HEK293 (cell line): ENCODE results near the gene MAGEA9.
"Not testable (repeated sequence)": the region's sequence is repeated elsewhere in the genome, so short reads cannot be mapped to it uniquely, and the experiment has no call there.

Source experiments
- CTCF ChIA-PET: fragments of 350-600 bp; formaldehyde crosslinking; extraction: SDS; loops from one replicate; lab custom pipeline; 2021; ENCODE audit warnings: antibody characterized with exemption; lab: Yijun Ruan, JAX
- POLR2A ChIA-PET: fragments of 300-600 bp; formaldehyde crosslinking; extraction: SDS; loops from one replicate; lab custom pipeline; 2020; ENCODE audit warnings: antibody characterized with exemption, inconsistent platforms; lab: Yijun Ruan, JAX
- H3K27ac ChIP-seq: fragments of 200-500 bp; sonication (Bioruptor generic); 2 replicates; pipeline ENCODE4 v1.5.1; 2014; ENCODE audit warnings: low read depth, low read length, control low read depth, inconsistent platforms; ENCODE audit errors: extremely low read depth
- H3K36me3 ChIP-seq, 2 experiments: fragments of 200-500 bp in 1 of 2; sonication (Bioruptor generic) in 1 of 2; 1 replicate in 1 of 2; 2 replicates in 1 of 2; pipeline ENCODE4 v1.5.1; 2014 to 2017; ENCODE audit warnings: inconsistent platforms in 2 of 2, low read length in 2 of 2; ENCODE audit not compliant: control insufficient read depth in 2 of 2, insufficient read depth in 1 of 2
- H3K4me1 ChIP-seq: fragments of 200-500 bp; sonication (Bioruptor generic); 2 replicates; pipeline ENCODE4 v1.5.1; 2014; ENCODE audit warnings: mild to moderate bottlenecking, low read length, inconsistent platforms; ENCODE audit not compliant: control insufficient read depth, insufficient read depth
- H3K4me3 ChIP-seq: 2 replicates; pipeline ENCODE4 v1.5.1; 2011; ENCODE audit warnings: low read depth, mild to moderate bottlenecking, control low read depth, low read length, moderate library complexity
- H3K9me3 ChIP-seq: fragments of 200-500 bp; sonication (Bioruptor generic); 2 replicates; pipeline ENCODE4 v1.5.1; 2014; ENCODE audit warnings: low read depth, low read length, inconsistent platforms; ENCODE audit not compliant: control insufficient read depth, insufficient read depth
- GFI1B ChIP-seq: fragments of 450-650 bp; formaldehyde crosslinking; IDR thresholded peaks from 2 replicates; pipeline ENCODE4 v1.5.1; 2016; ENCODE audit warnings: missing biosample characterization, missing genetic modification characterization
- KLF16 ChIP-seq: fragments of 450-650 bp; formaldehyde crosslinking; IDR thresholded peaks from 2 replicates; pipeline ENCODE4 v1.5.1; 2017; ENCODE audit warnings: missing biosample characterization, missing genetic modification characterization
- MZF1 ChIP-seq: fragments of 450-650 bp; formaldehyde crosslinking; IDR thresholded peaks from 2 replicates; pipeline ENCODE4 v1.5.1; 2017; ENCODE audit warnings: missing biosample characterization, missing genetic modification characterization, borderline replicate concordance
- SCRT2 ChIP-seq: fragments of 450-650 bp; formaldehyde crosslinking; IDR thresholded peaks from 2 replicates; pipeline ENCODE4 v1.5.1; 2016; ENCODE audit warnings: missing biosample characterization, missing genetic modification characterization
- SP2 ChIP-seq: fragments of 450-650 bp; formaldehyde crosslinking; IDR thresholded peaks from 2 replicates; pipeline ENCODE4 v1.5.1; 2016; ENCODE audit warnings: missing biosample characterization, missing genetic modification characterization
- TCF7L2 ChIP-seq: IDR thresholded peaks from 2 replicates; pipeline ENCODE4 v1.6.1; 2011; ENCODE audit warnings: low read depth, mild to moderate bottlenecking, inconsistent platforms, low read length, moderate library complexity, borderline replicate concordance
- ZFP3 ChIP-seq: fragments of 450-650 bp; formaldehyde crosslinking; IDR thresholded peaks from 2 replicates; pipeline ENCODE4 v1.5.1; 2016; ENCODE audit warnings: low read depth, missing biosample characterization, missing genetic modification characterization
- ZFP37 ChIP-seq: fragments of 450-650 bp; formaldehyde crosslinking; IDR thresholded peaks from 2 replicates; pipeline ENCODE4 v1.5.1; 2016; ENCODE audit warnings: missing biosample characterization, missing genetic modification characterization
- ZNF155 ChIP-seq: fragments of 450-650 bp; formaldehyde crosslinking; IDR thresholded peaks from 2 replicates; pipeline ENCODE4 v1.5.1; 2016; ENCODE audit warnings: missing biosample characterization, missing genetic modification characterization
- ZNF157 ChIP-seq: fragments of 450-650 bp; formaldehyde crosslinking; IDR thresholded peaks from 2 replicates; pipeline ENCODE4 v1.5.1; 2016; ENCODE audit warnings: missing biosample characterization, missing genetic modification characterization
- ZNF514 ChIP-seq: fragments of 450-650 bp; formaldehyde crosslinking; IDR thresholded peaks from 2 replicates; pipeline ENCODE4 v1.5.1; 2016; ENCODE audit warnings: missing biosample characterization, missing genetic modification characterization
- ZNF544 ChIP-seq: fragments of 450-650 bp; formaldehyde crosslinking; IDR thresholded peaks from 2 replicates; pipeline ENCODE4 v1.5.0; 2017; ENCODE audit warnings: missing biosample characterization, missing genetic modification characterization
- ZNF777 ChIP-seq: fragments of 450-650 bp; formaldehyde crosslinking; IDR thresholded peaks from 2 replicates; pipeline ENCODE4 v1.5.1; 2017; ENCODE audit warnings: missing biosample characterization, missing genetic modification characterization, borderline replicate concordance
- ZNF830 ChIP-seq: fragments of 450-650 bp; IDR thresholded peaks from 2 replicates; pipeline ENCODE4 v1.5.0; 2018; ENCODE audit warnings: missing biosample characterization, missing genetic modification characterization, low read depth, mild to moderate bottlenecking, moderate library complexity
- TF ChIP-seq, protein P1 (sequence below): fragments of 450-650 bp; formaldehyde crosslinking; IDR thresholded peaks from 2 replicates; pipeline ENCODE4 v1.5.1; 2016; ENCODE audit warnings: missing biosample characterization, missing genetic modification characterization
- TF ChIP-seq, protein P2 (sequence below): fragments of 450-650 bp; formaldehyde crosslinking; IDR thresholded peaks from 2 replicates; pipeline ENCODE4 v1.5.1; 2016; ENCODE audit warnings: missing biosample characterization, missing genetic modification characterization

Gene MAGEA9

DNA sequence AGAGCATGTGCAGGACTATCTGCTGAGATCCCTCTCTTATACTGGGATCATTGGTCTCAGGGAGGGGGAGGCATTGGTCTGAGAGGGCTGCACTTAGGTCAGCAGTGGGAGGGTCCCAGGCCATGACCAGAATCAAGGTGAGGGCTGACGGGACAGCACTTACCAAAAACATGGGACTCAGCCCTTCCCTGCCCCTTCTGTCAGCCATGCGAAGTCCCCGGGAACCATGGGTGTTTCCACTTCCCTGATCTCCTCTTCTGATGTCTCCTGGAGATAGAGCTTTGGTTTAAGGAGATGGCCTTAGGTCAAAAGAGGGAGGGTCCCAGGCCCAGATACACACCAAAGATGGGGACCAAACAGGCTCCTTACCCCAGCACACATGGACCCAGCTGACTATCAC lies 20.8 kb upstream of the MAGEA9 start:
- ChIA-PET POLR2A (no interaction called here), CTCF (no interaction called here)
- Histone ChIP-seq H3K27ac (no peak overlapping the region), H3K4me3 (no peak overlapping the region), H3K36me3 (no peaks in the 10 kb centered on the region)
- TF ChIP-seq, protein P1, sequence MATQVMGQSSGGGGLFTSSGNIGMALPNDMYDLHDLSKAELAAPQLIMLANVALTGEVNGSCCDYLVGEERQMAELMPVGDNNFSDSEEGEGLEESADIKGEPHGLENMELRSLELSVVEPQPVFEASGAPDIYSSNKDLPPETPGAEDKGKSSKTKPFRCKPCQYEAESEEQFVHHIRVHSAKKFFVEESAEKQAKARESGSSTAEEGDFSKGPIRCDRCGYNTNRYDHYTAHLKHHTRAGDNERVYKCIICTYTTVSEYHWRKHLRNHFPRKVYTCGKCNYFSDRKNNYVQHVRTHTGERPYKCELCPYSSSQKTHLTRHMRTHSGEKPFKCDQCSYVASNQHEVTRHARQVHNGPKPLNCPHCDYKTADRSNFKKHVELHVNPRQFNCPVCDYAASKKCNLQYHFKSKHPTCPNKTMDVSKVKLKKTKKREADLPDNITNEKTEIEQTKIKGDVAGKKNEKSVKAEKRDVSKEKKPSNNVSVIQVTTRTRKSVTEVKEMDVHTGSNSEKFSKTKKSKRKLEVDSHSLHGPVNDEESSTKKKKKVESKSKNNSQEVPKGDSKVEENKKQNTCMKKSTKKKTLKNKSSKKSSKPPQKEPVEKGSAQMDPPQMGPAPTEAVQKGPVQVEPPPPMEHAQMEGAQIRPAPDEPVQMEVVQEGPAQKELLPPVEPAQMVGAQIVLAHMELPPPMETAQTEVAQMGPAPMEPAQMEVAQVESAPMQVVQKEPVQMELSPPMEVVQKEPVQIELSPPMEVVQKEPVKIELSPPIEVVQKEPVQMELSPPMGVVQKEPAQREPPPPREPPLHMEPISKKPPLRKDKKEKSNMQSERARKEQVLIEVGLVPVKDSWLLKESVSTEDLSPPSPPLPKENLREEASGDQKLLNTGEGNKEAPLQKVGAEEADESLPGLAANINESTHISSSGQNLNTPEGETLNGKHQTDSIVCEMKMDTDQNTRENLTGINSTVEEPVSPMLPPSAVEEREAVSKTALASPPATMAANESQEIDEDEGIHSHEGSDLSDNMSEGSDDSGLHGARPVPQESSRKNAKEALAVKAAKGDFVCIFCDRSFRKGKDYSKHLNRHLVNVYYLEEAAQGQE (tag by site-specific recombination), result no peak
- TF ChIP-seq, all 188 proteins: peak for 0
- no peaks in the 10 kb centered on the region for H3K9me3 ChIP-seq
- H3K4me1 ChIP-seq, result no peaks in the 10 kb centered on the region

DNA sequence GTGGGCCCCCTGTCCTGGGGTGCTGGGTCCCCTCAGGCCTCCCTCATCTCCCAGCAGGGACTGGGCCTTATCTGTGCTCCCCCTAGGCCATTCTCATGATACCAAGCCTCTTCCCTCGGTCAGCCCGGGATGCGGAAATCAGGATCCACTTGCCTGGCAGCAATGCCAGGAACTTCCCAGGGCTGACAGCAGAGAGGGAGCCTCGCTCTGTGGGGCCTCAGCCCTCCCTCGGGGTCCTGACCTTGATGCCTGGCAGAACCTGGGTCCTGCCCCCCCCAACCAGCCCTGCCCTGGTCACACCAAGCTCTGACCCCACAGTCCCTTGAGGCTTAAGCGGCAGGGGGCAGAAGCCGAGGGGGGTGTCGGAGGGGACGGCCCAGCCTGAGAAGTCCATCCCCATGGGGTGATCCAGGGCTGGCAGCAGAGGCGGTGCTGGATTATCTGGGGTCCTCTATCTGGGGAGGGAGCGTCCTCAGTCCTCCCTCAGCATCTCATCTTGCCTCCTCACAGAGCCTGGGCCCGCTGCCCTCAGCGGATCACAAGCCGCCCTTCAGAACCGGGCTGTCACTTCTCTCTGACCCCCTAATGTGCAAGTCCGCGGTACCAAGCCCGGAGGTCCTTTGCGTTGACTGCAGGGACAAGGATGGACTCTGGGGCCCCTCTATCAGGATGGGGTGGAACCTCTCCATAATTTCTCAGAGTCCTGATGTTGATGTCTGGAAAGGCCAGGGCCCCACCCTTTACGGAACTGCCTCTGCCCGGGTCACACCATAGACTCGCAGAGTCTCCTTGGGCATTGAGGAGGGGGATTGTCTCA lies 19.7 kb upstream of the MAGEA9 start:
- POLR2A ChIA-PET, H3K36me3 ChIP-seq, H3K4me3 ChIP-seq, H3K4me1 ChIP-seq, H3K9me3 ChIP-seq, CTCF ChIA-PET, H3K27ac ChIP-seq: not testable (repeated sequence)

DNA sequence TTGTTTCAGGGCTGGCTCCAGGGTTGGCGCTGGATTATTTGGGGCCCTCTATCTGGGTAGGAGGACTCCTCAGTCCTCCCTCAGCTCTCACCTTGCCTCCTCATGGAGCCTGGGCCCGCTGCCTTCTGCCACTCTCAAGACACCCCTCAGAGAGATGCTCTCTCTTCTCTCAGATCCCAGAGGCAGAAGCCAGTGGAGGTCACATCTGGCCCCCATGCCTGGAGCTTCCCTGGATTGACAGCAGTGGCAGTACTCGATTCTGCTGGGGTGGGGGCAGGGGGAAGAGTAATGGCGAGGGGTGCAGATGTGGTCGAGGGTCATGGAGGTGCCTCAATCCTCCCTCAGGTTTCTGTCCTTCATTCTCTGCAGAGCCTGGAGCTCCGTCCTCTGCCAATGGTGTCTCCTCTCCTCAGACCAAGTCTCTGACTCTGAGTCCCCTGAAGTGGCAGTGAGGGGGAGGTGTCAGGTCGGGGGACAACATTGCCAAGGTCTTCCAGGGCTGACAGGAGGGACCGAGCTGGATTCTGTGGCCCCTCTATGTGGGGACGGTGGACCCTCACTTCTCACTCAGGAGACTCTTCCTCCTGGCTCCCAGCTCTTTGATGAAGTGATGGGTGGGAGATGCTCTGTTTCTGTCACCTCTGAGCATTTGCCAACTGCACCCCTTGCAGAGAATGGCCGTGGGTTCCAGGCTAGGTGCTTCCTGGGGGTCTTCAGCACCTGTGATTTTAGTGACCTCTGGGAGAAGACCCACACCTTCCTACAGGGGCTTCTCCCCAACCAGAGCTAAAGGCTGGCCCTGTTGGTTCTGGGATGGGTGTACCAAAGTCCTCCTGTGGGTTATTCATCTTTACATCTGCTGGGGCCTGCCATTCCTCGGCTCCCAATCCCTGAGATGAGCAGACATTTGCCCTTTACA lies 18.8 kb upstream of the MAGEA9 start:
- TF ChIP-seq ZNF155 (tag by site-specific recombination), result no peak
- TF ChIP-seq ZNF544 (tag by site-specific recombination), result no peak
- TF ChIP-seq SP2, result no peak
- no peak for TF ChIP-seq ZNF830 (tag by site-specific recombination)
- no peak for TF ChIP-seq GFI1B (tag by site-specific recombination)
- TF ChIP-seq ZFP3 (tag by site-specific recombination), result no peak
- TF ChIP-seq KLF16 (tag by site-specific recombination), result no peak
- TF ChIP-seq ZNF777 (tag by site-specific recombination), result no peak
- no peak for TF ChIP-seq MZF1
- TF ChIP-seq ZNF514, result no peak
- TF ChIP-seq TCF7L2, result no peak
- TF ChIP-seq ZNF157, result no peak
- no peak for TF ChIP-seq SCRT2 (tag by site-specific recombination)
- TF ChIP-seq, protein P2, sequence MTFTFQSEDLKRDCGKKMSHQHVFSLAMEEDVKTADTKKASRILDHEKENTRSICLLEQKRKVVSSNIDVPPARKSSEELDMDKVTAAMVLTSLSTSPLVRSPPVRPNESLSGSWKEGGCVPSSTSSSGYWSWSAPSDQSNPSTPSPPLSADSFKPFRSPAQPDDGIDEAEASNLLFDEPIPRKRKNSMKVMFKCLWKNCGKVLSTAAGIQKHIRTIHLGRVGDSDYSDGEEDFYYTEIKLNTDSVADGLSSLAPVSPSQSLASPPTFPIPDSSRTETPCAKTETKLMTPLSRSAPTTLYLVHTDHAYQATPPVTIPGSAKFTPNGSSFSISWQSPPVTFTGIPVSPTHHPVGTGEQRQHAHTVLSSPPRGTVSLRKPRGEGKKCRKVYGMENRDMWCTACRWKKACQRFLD (tag by site-specific recombination), result no peak
- no peak for TF ChIP-seq ZFP37 (tag by site-specific recombination)
- no peak overlapping the region for H3K27ac ChIP-seq
- CTCF ChIA-PET, result interaction anchor here (0.5 kb wide), 1 partner anchor 441 kb away, joined by 4 read pairs; no protein-coding TSS in a partner anchor
- POLR2A ChIA-PET, result no interaction called here
- H3K4me1 ChIP-seq, result no peaks in the 10 kb centered on the region
- H3K9me3 ChIP-seq, result no peaks in the 10 kb centered on the region
- no peak overlapping the region for H3K4me3 ChIP-seq
- no peaks in the 10 kb centered on the region for H3K36me3 ChIP-seq

DNA sequence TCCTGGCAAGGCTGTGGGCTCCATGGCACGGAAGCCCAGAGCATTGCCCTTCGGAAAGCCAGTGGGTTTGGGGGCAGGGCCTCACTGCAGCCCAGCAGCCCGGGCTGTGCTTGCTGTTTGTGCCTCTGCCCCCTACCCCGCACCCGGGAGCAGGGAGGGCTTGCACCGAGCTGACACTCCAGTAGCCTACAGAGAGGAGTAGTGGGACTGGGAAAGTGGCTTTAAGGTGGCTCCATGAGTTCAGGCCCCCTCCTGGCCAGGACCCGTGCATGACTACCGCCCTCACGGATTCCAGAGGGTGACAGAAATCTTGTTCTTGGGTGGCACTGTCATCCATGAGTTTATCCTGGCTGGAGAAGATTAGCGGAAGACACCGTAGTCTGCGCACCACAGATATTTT lies 11.4 kb upstream of the MAGEA9 start:
- H3K36me3 ChIP-seq, H3K4me3 ChIP-seq, H3K4me1 ChIP-seq, H3K27ac ChIP-seq, H3K9me3 ChIP-seq, CTCF ChIA-PET, POLR2A ChIA-PET: not testable (repeated sequence)

DNA sequence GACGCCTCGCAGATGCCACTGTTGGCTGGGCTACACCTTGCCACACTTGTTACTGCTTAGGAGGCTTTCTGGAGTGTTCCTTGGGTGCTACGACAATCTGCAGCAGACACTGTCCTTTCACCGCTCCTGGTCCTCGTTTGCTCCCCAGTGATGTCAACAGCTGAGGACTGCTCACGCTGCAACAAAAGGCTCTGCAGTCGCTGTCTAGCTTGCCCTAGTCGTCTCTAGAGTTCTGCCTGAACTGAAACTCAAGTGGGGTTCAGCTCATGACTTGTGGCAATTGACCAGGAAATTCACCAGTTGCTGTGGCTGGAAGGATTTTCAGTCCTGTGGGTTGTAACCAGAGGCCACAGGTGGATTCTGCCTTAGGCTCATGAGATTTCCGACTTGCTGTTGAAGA lies 8.7 kb upstream of the MAGEA9 start:
- H3K4me1 ChIP-seq, H3K4me3 ChIP-seq, POLR2A ChIA-PET, CTCF ChIA-PET, H3K9me3 ChIP-seq, H3K27ac ChIP-seq, H3K36me3 ChIP-seq: not testable (repeated sequence)

DNA sequence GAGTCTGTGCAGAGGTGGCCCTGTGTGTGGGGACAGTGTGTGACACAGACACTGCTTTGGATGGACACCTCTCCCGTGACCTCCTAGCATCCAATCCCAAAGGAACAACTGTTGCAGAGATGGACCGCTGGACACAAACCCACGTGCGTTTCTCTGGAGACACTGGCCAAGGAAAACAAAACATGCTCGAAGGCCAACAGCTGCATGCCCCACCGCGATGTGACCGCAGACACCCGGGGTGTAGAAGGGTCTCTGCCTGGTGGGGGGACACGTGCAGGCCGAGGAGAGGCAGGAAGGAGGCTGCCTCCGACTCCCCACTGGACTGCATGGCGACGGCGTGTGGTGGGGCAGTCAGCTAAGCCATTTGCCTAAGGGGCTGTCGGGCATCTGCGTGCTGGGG lies 8.0 kb upstream of the MAGEA9 start, which contains the start of gene HSFX1:
TSS of gene HSFX1 (plus strand) at position 301 of the 400 bp plus-strand sequence. CDS start 614 bp downstream, outside the sequence.
- POLR2A ChIA-PET, result not testable (repeated sequence)

More for the DNA sequence above, 8.0 kb upstream of the MAGEA9 start, which contains the start of gene HSFX1:
- H3K36me3 ChIP-seq, H3K4me1 ChIP-seq, CTCF ChIA-PET, H3K27ac ChIP-seq, H3K9me3 ChIP-seq, H3K4me3 ChIP-seq: not testable (repeated sequence)
